Femur (tissue), 1 donor: ENCODE results near the gene KANSL2.
"Not testable (repeated sequence)": the region's sequence is repeated elsewhere in the genome, so short reads cannot be mapped to it uniquely, and the experiment has no call there.

Experiments
- DNase-seq: peaks from one replicate; pipeline ENCODE4 v3.0.0-alpha.2; 2017

Gene KANSL2, protein sequence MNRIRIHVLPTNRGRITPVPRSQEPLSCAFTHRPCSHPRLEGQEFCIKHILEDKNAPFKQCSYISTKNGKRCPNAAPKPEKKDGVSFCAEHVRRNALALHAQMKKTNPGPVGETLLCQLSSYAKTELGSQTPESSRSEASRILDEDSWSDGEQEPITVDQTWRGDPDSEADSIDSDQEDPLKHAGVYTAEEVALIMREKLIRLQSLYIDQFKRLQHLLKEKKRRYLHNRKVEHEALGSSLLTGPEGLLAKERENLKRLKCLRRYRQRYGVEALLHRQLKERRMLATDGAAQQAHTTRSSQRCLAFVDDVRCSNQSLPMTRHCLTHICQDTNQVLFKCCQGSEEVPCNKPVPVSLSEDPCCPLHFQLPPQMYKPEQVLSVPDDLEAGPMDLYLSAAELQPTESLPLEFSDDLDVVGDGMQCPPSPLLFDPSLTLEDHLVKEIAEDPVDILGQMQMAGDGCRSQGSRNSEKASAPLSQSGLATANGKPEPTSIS

DNA sequence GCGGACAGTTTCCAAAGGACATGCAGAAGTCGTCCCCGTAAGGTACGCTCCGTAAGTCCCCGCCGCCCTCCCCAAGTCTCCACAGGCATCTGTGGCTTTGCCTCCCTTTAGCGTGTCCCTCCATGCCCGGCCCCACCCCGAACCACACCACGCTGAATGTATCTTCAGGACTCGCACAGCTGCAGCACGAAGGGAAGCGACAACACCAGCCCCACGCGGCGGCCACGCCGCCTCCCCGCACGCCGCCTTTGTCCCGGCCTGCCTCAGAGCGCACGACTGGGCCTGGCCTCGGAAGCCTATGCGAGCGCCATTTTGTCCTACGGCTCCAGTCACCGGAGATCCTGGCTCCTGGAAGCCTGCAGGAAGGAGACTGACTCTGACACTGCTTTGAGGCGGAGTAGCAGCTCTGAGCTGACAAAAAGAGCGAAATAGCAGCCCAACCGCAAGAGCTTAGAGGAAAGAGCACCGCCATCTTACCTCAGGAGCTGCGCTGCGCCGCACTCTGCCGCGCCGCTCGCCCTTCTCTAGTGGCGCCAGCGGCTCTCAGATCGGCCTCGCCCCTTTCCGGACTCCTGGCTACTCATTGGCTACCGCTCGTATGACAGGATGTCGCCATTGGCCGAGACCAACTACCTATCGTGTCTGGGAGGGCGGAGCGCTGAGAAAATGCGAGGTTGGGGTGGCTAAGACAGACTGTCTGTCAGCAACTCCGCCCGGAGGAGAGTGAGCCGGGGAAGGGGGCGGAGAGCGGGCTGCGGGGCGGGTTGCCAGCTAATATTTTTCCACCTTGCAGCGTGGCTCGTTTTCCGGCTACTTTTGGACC, at the start of gene KANSL2:
KANSL2 (minus strand) TSS at position 529 of the 823 bp plus-strand sequence. CDS start 606 bp downstream, outside the sequence.
- DNase-seq: peak; percentile 99

DNA sequence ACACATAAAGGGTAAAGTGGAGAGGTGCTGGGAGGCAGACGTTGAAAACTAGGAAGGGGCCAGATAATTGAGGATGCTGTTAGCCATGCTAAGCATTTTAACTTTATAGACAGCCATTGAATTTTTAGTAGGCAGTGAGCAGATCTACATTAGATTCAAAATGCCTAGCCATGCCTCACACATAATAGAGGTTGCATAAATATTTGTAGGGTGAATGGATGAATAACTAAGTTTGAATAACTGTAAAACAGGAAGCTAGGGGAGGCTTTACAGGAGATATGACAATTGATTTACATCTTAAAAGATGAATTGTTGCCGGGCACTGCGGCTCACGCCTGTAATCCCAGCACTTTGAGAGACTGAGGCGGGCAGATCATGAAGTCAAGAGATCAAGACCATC, 46.8 kb upstream of the KANSL2 start:
- DNase-seq: no peak

DNA sequence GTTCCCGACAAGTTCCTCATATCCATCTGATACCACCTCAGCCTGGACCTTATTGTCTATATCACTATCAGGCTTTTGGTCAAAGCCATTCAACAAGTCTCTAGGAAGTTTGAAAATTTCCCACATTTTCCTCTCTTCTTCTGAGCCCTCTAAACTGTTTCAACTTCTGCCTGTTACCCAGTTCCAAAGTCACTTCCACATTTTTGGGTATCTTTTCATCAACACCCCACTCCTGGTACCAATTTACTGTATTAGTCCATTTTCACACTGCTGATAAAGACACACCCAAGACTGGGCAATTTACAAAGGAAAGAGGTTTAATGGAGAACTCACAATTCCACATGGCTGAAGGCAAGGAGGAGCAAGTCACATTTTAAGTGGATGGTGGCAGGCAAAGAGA, 38.7 kb upstream of the KANSL2 start:
- DNase-seq: not testable (repeated sequence)

DNA sequence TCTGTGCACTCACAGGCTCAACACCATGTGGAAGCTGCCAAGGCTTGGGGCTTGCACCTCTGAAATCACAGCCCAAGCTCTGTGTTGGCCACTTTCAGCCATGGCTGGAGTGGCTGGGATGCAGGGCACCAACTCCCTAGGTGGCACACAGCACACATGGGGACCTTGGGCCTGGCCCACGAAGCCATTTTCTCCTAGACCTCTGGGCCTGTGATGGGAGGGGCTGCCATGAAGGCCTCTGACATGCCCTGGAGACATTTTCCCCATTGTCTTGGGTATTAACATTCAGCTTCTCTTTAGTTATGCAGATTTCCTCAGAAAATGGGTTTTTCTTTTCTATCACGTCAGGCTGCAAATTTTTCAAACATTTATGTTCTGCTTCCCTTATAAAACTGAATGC, 38.1 kb upstream of the KANSL2 start:
- DNase-seq: not testable (repeated sequence)

DNA sequence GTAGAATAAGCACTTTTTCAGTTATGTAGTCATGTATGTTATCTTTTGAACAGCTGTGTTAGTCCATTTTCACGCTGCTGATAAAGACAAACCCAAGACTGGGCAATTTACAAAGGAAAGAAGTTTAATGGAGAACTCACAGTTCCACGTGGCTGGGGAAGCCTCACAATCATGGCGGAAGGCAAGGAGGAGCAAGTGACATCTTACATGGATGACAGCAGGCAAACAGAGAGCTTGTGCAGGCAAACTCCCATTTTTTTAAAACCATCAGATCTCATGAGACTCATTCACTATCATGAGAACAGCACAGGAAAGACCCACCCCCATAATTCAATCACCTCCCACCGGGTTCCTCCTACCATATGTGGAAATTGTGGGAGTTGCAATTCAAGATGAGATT, 37.0 kb upstream of the KANSL2 start:
- DNase-seq: not testable (repeated sequence)

DNA sequence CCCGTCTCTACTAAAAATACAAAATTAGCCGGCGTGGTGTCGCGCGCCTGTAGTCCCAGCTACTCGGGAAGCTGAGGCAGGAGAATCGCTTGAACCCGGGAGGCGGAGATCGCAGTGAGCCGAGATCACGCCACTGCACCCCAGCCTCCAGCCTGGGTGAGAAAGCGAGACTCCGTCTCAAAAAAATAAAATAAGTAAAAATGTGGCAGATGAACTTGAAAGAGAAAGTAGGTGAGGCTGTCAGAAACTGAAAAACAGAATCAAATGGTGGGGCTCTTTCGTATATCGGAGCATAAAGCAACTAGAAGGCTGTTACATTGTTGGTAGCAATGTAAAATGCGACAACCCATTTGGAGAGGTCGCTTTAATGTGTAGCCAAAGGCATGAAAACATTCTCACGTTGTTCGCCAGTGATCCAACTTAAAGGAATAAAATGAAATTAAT, 35.2 kb upstream of the KANSL2 start:
- DNase-seq: no peak

DNA sequence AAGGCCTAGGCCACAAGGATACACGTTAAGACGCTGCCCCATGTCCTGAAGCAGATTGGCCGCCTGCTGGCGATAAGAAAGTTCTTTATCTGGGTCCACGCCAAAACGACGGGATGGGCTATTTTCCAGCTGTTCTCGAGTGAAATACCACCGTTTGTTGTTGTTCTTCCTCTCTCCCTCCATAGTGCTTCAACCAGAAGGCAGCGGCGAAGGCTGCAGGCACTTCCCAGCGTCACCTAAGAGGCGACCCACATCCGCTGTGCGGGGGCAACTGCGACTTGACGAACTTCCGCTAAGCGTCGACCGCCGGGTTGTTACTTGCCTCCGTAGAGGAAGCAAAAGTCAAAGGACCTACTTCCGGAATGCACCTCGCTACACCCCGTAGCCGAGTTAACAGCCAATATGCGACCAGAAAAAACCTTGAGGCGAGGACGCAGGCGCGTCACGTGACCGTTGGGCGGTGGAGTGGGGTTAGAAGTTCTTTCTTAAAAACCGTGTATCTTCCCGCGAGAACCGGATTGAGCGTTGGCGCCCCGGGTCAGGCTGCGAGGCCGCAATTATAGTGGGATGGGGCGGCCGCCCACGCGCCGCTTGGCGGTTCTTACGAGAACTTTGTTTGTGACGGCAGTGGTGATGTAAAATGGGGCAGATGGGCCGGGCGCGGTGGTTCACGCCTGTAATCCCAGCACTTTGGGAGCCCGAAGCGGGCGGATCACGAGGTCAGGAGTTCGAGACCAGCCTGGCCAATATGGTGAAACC, 34.6 kb upstream of the KANSL2 start, which contains the start of gene CCNT1:
CCNT1 (minus strand) TSS at position 215 of the 759 bp plus-strand sequence; CDS start at position 183, 32 bp downstream.
- peak; percentile 99 for DNase-seq

DNA sequence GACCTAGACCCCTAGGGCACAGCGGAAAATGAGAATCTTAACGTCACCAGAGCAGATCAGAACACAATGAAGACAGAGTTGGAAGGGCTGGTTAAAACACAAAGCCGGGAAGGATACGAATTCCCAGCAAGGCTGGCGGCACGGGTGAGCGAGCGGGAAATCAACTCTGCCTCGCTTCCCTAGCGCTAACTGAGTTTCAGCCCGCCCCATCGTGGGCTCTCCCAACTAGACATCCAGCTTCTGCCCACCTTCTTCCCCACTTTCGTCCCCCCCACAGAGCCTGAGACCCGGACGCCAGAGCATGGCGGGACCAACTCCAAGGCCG, 34.1 kb upstream of the KANSL2 start:
- no peak for DNase-seq

DNA sequence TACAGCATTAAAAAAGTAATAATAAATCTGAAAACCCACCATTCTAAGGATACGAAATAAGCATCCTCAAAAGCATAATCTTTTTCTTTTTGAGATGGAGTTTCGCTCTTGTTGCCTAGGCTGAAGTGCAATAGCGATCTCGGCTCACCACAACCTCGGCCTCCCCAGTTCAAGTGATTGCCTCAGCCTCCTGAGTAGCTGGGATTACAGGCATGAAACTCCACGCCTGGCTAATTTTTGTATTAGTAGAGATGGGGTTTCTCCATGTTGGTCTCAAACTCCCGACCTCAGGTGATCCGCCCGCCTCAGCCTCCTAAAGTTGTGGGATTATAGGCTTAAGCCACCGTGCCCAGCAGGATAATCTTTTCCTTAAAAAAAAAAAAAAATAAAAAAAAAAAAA, 30.2 kb upstream of the KANSL2 start:
- no peak for DNase-seq

DNA sequence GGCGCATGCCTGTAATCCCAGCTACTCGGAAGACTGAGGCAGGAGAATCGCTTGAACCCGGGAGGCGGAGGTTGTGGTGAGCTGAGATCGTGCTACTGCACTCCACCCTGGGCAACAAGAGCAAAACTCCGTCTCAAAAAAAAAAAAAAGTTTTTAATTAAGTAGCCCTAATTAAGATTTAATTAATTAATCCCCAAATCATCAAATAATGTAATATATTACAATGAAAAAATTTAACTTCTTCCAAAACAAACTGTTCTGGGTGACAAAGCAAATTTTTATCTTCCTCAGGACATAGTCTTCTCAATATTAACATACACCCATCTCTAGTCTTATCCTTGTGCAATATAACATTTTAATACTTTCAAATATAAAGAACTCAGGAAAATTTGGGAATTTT, 16.8 kb upstream of the KANSL2 start:
- not testable (repeated sequence) for DNase-seq

DNA sequence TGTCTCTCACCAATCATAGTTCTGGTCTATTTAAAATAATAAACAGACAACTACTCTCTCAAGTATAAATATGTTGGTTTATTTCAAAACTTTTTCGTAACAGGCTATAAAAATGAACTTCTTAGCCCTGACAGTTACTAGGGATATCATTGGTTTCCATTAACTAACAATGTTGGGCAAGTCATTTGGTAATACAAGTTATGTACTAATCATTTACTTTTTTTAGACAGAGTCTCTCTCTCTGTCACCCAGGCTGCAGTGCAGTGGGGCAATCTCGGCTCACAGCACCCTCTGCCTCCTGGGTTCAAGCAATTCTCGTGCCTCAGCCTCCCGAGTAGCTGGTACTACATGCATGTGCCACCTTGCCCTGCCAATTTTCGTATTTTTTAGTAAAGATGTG, 14.6 kb upstream of the KANSL2 start:
- DNase-seq: no peak

DNA sequence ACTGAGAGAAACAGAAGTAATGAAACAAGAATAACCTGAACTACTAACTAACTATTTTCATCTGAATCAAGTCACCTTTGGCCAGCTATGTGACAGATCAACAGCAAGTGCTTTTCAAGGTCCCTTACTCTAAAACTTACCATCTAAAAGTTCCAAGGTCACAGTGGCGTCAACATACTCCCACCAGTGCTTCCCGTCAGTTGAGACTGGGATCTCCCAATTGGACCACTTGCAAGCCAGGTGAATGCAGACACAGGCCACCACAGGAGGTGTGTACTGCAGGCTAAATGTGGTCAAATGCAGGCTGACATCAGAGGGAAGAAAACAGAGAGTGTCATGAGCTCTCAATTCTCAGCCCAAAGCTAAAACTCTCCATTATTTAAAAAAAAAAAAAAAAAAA, 13.8 kb upstream of the KANSL2 start:
- no peak for DNase-seq

DNA sequence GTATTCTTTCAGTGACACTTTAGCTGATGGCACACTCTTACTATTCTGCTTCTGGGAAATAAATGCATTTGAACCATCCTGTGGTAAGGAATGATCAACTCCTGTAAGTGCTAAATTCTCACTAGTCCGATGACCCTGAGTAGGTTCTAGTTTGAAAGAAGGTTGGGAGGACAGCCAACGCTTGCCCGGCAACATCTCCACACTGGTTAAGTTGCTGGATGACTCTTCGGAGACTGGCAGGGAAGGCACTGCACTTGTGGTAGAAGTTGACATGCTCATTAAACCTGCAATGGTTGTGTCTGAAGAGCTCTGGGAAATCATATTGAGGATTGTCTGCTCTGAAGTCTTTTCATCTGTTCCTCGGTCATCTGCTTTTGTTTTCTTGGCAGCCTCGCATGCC, 12.0 kb upstream of the KANSL2 start:
- no peak for DNase-seq

DNA sequence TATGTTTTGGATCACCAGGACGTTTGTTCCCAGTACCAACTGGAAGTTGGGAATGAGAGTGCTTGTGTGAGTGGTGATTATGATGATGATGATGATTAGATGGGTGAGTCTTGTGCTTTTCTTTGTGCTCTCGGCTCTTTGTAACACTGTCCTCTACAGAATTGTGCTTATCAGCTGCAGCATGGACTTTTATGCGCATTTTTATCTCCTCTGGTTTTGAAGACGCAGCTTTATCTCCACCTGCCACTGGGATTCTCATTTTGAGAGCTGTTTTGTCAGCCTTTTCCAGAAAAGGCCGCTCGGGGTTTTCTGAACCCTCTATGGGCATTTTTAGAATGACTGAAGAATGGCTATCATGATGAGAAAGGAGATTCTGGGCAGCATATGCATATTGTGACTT, 11.5 kb upstream of the KANSL2 start:
- no peak for DNase-seq

DNA sequence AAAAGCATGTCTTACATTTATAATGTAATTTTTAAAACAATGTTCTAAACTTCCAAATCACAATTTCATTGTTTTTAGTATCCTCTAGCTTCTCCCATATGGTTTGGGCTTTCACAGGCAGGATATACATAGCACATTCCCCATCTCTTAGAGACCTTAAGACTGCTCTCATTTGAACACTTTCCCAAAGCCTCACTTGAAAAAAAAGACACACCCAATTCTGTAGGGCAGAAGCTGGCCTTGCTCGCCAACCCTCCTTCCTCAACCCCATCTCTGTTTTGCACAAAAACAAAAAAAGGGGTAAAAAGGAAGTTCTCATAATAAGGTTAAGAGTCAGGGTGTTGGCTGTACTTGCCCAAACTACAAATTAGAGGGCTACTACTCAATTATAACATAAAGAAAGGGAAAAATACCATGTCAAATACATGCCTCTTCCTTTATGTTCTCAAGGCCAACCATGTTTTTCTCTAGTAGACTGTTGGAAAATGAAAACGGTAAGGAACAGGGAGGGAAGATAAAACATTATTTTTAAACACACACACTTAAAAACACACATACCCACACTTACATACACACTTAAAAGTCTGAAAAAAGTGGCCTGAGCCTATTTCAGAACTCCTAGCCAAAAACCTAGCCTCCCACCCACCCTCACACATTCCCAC, 9.9 kb upstream of the KANSL2 start:
- no peak for DNase-seq

DNA sequence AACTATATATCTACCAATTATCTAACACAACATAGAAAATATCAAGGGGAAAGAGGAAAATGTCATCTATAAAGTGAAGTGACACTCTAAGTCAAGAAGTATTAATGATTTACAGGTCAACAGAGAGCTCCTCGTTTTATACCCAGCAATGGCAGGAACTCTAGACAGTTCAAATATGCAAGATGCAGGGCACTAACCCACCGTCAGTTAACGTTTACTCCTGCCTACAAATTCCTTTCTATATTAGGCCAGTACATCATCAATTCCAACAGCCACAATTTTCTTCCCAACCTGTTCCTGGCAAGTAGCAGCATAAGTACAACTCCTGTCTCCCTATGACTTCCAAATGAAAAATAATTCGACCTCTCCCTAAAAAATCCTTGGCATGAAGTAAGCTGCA, 9.0 kb upstream of the KANSL2 start:
- no peak for DNase-seq

DNA sequence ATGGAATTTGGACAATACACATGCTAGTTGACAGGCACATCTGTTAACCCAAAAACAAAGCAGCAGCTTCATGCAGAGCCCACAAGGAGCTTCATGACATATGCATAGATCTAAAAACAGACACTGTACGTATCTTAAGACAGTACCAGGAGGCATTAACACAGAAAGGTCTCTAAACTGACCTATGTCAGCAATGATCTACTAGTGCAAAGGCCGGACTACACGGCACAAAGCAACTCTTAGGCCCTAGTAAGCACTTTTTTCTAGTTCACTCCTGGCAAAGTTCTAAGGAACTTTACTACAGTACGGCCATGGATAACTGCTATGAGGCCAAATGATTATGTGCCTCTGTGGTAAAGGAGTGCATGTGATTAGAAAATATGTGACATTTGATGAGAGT, 8.4 kb upstream of the KANSL2 start:
- DNase-seq: no peak

DNA sequence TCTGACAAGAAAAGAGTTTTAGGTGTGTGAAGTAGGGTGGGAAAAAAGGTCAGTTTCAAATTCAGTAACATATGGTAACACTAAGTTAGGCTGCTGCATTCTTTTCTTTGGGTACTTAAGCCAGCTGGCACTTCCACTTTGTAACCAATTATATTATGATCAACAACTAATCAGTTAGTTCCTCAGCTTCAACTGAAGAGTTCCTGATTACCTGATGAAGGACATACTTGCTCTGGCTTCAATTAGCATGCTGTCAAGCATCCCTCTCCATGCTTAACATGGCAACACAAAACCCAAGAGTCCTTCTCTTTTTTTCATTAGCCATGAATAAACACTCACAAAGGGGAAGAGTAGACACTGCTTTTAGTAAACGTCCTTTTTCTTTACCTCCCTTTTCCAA, 6.8 kb upstream of the KANSL2 start:
- no peak for DNase-seq

DNA sequence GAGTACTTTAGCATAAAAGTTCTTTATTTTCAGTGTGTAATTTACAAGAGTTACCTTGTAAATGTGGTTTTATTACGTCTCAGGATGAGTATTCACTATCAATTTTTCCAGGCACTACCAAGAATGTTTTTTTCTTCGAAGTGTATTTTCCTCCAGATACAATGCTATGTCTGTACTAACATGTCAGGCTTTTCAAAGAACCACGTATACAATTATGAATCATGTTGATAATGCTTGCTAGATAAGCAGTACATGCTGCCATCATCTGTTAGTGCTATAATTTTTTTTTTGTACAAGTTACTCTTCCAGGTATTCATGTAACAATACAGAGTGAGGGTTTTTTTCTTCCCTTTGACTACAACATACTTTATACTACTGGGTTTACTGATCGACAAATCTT, 5.6 kb upstream of the KANSL2 start:
- no peak for DNase-seq

DNA sequence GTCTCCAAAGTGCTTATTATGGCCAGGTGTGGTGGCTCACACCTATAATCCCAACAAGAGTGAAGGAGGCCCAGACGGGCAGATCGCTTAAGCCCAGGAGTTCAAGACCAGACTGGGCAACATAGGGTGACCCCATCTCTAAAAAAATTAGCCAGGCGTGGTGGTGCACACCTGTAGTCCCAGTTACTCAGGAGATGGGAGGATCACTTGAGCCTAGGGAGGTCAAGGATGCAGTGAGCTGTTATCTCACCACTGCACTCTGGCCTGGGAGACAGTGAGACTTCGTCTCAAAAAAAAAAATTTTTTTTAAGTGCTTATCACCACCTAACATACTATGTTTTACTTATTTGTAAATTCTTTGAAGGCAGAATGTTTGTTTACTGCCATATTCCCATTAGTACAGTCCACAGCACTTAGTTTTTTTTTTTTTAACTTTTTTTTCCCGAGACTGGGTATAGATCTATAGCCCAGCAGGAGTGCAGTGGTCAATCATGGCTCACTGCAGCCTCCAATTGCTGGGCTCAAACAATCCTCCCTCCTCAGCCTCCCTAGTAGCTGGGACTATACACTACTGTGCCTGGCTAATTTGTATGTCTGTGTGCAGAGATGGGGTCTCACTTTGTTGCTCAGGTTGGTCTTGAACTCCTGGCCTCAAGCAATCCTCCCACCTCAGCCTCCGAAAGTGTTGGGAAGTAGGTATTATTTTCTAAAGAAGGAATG, 4.7 kb upstream of the KANSL2 start:
- no peak for DNase-seq

DNA sequence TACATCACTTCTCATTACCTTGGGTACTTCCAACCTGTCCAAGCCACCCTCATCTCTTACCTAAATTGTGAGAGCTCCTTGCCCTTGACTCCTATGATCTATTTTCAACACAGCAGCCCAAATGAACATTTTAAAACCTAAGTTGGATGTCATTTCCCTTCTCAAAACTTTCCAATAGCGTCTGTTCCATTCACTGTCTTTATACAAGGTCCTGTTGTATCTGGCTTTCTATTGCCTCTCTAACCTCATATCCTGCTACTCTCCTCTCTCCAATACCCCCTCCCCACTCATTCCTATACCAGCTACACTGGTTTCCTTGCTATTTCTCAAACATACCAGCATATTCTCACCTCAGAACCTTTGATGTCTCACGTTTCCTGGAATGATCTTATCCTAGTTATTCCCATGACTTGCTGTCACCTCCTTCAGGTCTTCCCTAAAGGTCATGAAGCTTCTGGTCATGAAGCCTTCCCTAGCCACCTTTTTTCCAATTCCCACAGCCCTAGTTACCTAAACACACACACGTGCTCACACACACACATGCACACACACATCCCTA, 4.1 kb upstream of the KANSL2 start:
- DNase-seq: no peak

DNA sequence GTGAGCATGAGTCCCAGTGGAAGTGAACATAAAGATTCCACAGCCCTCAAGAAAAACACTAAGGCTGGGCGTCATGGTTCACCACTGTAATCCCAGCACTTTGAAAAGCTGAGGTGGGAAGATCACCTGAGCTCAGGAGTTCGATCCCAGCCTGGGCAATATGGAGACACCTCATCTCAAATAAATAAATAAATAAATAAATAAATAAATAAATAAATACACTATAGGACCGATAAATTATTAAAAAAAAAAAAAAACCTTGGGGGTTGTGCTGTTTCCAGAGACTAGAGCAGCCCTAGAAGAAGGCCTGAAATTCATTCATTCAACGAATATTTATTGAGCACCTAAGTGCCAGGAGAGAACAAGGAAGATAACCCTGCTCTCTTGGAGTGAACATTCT, 1.5 kb upstream of the KANSL2 start:
- DNase-seq: no peak
